HepG2 (cell line): ENCODE measurements around the gene ACAD8. TPM values are rescaled to one million over a fixed set of nuclear protein-coding genes. Genes with fewer than 3 reads are reported as not detected.
A peak's percentile ranks its signal among the peaks of the same experiment; 100 is the strongest.

Source experiments
- ATAC-seq: fragments of 200-7000 bp; cut with Tn5 transposase; 3 replicates; pipeline ENCODE4 v1.9.1; 2020; ENCODE audit warnings: mild to moderate bottlenecking, moderate library complexity
- BruUV-seq: library from RNA; stranded (reverse); fragments of 400-500 nt; replicated peaks from 2 replicates; lab custom pipeline; 2021; lab: Mats Ljungman, UMichigan
- CTCF ChIA-PET: fragments of 300-600 bp; formaldehyde crosslinking; extraction: SDS; loops from one replicate; lab custom pipeline; 2021; ENCODE audit warnings: low total read pairs, inconsistent platforms, low intra/inter-chr PET ratio; lab: Yijun Ruan, JAX
- POLR2A ChIA-PET: fragments of 350-600 bp; sonication (Branson Sonifier 250); formaldehyde crosslinking; loops from one replicate; lab custom pipeline; 2020; ENCODE audit warnings: antibody characterized with exemption, inconsistent platforms; lab: Yijun Ruan, JAX
- DNase-seq: peaks from one replicate; pipeline ENCODE4 v3.0.0-alpha.2; 2015; ENCODE audit warnings: low spot score
- FAIRE-seq: peaks from 3 replicates; lab custom pipeline; 2011; peaks lifted over from hg19 to GRCh38; lab: Jason Lieb, UNC
- H2AFZ ChIP-seq: one replicate; pipeline ENCODE4 v1.6.1; 2011; ENCODE audit warnings: low read length, inconsistent platforms
- H3K27ac ChIP-seq: fragments of 300-600 bp; 3 replicates; pipeline ENCODE4 v1.8.0; 2011; ENCODE audit warnings: mixed run types, mild to moderate bottlenecking, mixed read lengths, low read length, inconsistent platforms; ENCODE audit not compliant: insufficient read depth; ENCODE audit errors: extremely low read length
- H3K27me3 ChIP-seq, 2 experiments: fragments of 200-600 bp in 1 of 2; 2 replicates in 1 of 2; 3 replicates in 1 of 2; pipeline versions ENCODE4 v1.6.0 to v1.8.0; 2011; ENCODE audit warnings: low read length in 2 of 2, mild to moderate bottlenecking in 2 of 2, moderate library complexity in 2 of 2, inconsistent platforms in 1 of 2; ENCODE audit not compliant: insufficient read depth in 2 of 2, control insufficient read depth in 1 of 2
- H3K36me3 ChIP-seq, 2 experiments: fragments of 200-600 bp in 1 of 2; replicated peaks in 1 of 2; 2 replicates in 1 of 2; 3 replicates in 1 of 2; pipeline versions ENCODE4 v1.5.1 to v1.8.0; 2011; ENCODE audit warnings: low read length in 2 of 2, inconsistent platforms in 1 of 2; ENCODE audit not compliant: insufficient read depth in 2 of 2, control insufficient read depth in 1 of 2
- H3K4me1 ChIP-seq: 2 replicates; pipeline ENCODE4 v1.5.1; 2012; ENCODE audit warnings: low read length, inconsistent platforms; ENCODE audit not compliant: insufficient read depth
- H3K4me2 ChIP-seq: 2 replicates; pipeline ENCODE4 v1.6.0; 2011; ENCODE audit warnings: low read depth, low read length, inconsistent platforms
- H3K4me3 ChIP-seq, 3 experiments: fragments of 200-600 bp in 1 of 3; sonication (generic), shearing (Covaris generic) in 1 of 3; replicated peaks in 1 of 3; 2 replicates each; pipeline ENCODE4 v1.5.1; 2011 to 2016; ENCODE audit warnings: low read length in 3 of 3, inconsistent platforms in 2 of 3, low read depth in 2 of 3, mild to moderate bottlenecking in 2 of 3, control low read depth in 1 of 3, mixed read lengths in 1 of 3; ENCODE audit not compliant: insufficient read depth in 1 of 3
- H3K79me2 ChIP-seq: one replicate; pipeline ENCODE4 v1.6.1; 2011; ENCODE audit warnings: low read length, inconsistent platforms; ENCODE audit not compliant: insufficient read depth
- H3K9ac ChIP-seq: 2 replicates; pipeline ENCODE4 v1.6.0; 2011; ENCODE audit warnings: mild to moderate bottlenecking, low read depth, low read length, inconsistent platforms; ENCODE audit not compliant: insufficient read depth
- H3K9me3 ChIP-seq: 2 replicates; pipeline ENCODE4 v1.5.1; 2012; ENCODE audit warnings: mild to moderate bottlenecking, low read length
- H4K20me1 ChIP-seq: 2 replicates; pipeline ENCODE4 v1.6.0; 2011; ENCODE audit warnings: inconsistent platforms, mild to moderate bottlenecking, low read length, moderate library complexity; ENCODE audit not compliant: insufficient read depth
- ATRX ChIP-seq: sonication (generic); formaldehyde crosslinking; IDR thresholded peaks from 2 replicates; pipeline ENCODE4 v1.4.0; 2020; ENCODE audit warnings: missing genetic modification reagents, borderline replicate concordance
- EZH2 ChIP-seq: conservative IDR thresholded peaks from 2 replicates; pipeline ENCODE4 v1.6.1; 2012; ENCODE audit warnings: mild to moderate bottlenecking, low read depth, low read length, moderate library complexity
- HNRNPUL1 ChIP-seq: fragments of 200-400 bp; formaldehyde crosslinking; IDR thresholded peaks from 2 replicates; pipeline ENCODE4 v1.6.1; 2017; ENCODE audit warnings: low read depth, mild to moderate bottlenecking, low read length, moderate library complexity
- ISL2 ChIP-seq: sonication (generic); formaldehyde crosslinking; IDR thresholded peaks from 2 replicates; pipeline ENCODE4 v1.5.0; 2020; ENCODE audit warnings: missing genetic modification reagents
- JUNB ChIP-seq: sonication (generic); formaldehyde crosslinking; IDR thresholded peaks from 2 replicates; pipeline ENCODE4 v1.8.0; 2022; ENCODE audit warnings: missing genetic modification reagents, mild to moderate bottlenecking, borderline replicate concordance
- ZBTB40 ChIP-seq, 2 experiments: fragments of 450-650 bp in 1 of 2; sonication (generic) in 1 of 2; formaldehyde crosslinking in 1 of 2; IDR thresholded peaks; 2 replicates each; pipeline versions ENCODE4 v1.6.1 to v1.8.0; 2016 to 2022; ENCODE audit warnings: antibody characterized with exemption in 1 of 2, mild to moderate bottlenecking in 1 of 2, missing genetic modification reagents in 1 of 2
- ZMYM2 ChIP-seq: sonication (generic); formaldehyde crosslinking; IDR thresholded peaks from 2 replicates; pipeline ENCODE4 v1.8.0; 2022; ENCODE audit warnings: mild to moderate bottlenecking, missing genetic modification reagents
- ZNF460 ChIP-seq: sonication (generic); formaldehyde crosslinking; IDR thresholded peaks from 2 replicates; pipeline ENCODE4 v1.5.1; 2020; ENCODE audit warnings: missing genetic modification reagents, mild to moderate bottlenecking, borderline replicate concordance
- ZNF510 ChIP-seq: sonication (generic); formaldehyde crosslinking; IDR thresholded peaks from 2 replicates; pipeline ENCODE4 v1.4.0; 2020; ENCODE audit warnings: low read depth, mild to moderate bottlenecking, missing genetic modification reagents
- WGBS: methylation state at CpG from one replicate; pipeline ENCODE4 v1.1.6; 2017; ENCODE audit warnings: low lambda C conversion rate; 5-methylcytosine and 5-hydroxymethylcytosine counted together
- in situ Hi-C: cut with HindIII; loops from 2 replicates; pipeline ENCODE4 v1.10.0; 2017; ENCODE audit warnings: low pct_unique_long_range_greater_than_20kb; ENCODE audit not compliant: extremely low pct_ligation_motif_present
- intact Hi-C: fragments of 100-400 bp; cut with micrococcal nuclease; formaldehyde crosslinking; loops from one replicate; pipeline ENCODE4 v1.10.0; 2022; ENCODE audit not compliant: unreplicated experiment
- polyA plus RNA-seq, 8 experiments: library from polyadenylated mRNA; depleted of rRNA in 3 of 8; stranded (reverse) in 7 of 8; unstranded in 1 of 8; fragments of >200 nt; fragmentation: Illumina TruSeq in 4 of 8; extraction: Trizol in 4 of 8; gene quantifications; 2 replicates each; pipeline versions ENCODE4 v1.2.1 to v1.2.3, GENCODE V29; 2011 to 2016; ENCODE audit warnings: low read depth in 4 of 8, missing spikeins in 1 of 8, mixed read lengths in 1 of 8; ENCODE audit not compliant: insufficient read depth in 1 of 8
- total RNA-seq, 5 experiments: library from RNA; depleted of rRNA; stranded (reverse); fragments of >200 nt; fragmentation: Illumina TruSeq; extraction: Trizol; gene quantifications; 2 replicates each; pipeline ENCODE4 v1.2.3, GENCODE V29; 2016; ENCODE audit warnings: low read depth in 1 of 5
- TF ChIP-seq, protein P1 (sequence below): sonication (generic); formaldehyde crosslinking; IDR thresholded peaks from 2 replicates; pipeline ENCODE4 v1.5.1; 2020; ENCODE audit warnings: mild to moderate bottlenecking, missing genetic modification reagents, borderline replicate concordance
- TF ChIP-seq, protein P2 (sequence below): sonication (generic); formaldehyde crosslinking; IDR thresholded peaks from 2 replicates; pipeline ENCODE4 v1.4.0; 2020; ENCODE audit warnings: mild to moderate bottlenecking, missing genetic modification reagents

Gene ACAD8
- total and polyA plus RNA-seq, 2 of the 13 experiments (the other 11 are each of a cell fraction or from before 2014, with no cell fraction given), result 13.5 to 20.3 TPM

DNA sequence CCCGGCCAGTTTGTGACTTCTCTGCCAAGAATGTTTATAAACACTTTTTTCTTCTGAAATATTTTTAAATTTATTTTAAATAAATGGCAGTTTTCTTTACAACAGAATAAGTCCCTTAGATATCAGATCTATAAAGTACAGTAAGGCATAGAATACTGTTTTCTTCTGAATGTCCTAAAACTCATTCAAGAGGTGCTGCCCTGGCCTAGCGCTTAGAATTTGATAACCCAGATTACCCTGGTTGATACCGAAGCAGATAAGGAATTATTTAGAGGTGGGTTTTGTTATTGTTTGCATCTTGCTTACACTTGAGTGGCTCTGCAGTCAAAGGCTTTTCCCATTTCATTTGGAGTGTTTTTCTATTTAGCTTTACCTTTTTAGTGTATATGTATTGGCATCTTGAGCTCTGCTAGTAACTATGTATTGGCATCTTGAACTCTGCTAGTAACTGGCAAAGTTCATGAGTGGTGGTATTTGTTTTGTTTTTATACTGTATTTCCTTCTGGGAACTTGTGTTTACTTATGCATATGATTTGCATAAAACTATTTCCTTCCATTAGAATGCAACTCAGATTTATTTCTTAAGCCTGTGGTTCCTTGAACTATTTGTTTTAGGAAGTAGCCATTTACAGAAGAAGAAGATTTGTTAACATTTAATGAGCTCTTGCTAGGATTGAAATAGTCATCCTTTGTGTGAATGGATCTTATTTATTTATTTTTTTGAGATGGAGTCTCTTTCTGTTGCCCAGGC, 1.2 kb downstream of the ACAD8 start:
- H3K9me3 ChIP-seq, result no peaks in the 10 kb centered on the region
- in situ Hi-C loops (no loop called here), intact Hi-C loops (no loop called here)
- TSS peak; percentile 51 for BruUV-seq
- no peak overlapping the region for H2AFZ ChIP-seq
- peak overlapping the region; percentile 77 for H3K4me2 ChIP-seq
- H3K4me1 ChIP-seq, result peaks cover 24% of the 10 kb centered on the region
- no peak overlapping the region for H3K27ac ChIP-seq
- 27% methylated on average over 3 of the region's 3 CpGs for WGBS
- no peak for FAIRE-seq
- H3K36me3 ChIP-seq, result peaks cover 6 to 34% of the 10 kb centered on the region in 2 experiments; a peak in 3 of 5 replicates
- ChIA-PET POLR2A (interaction anchor here (1.8 kb wide), 1 partner anchor 30 kb away, joined by 12 read pairs; the partner anchor contains the start of genes NCAPD3 and VPS26B), CTCF (no interaction called here)
- no peak overlapping the region for H3K9ac ChIP-seq
- H3K4me3 ChIP-seq, result peak overlapping the region; percentile 75 to 98 (median 86); a peak in 5 of 6 replicates
- H4K20me1 ChIP-seq, result no peaks in the 10 kb centered on the region
- H3K79me2 ChIP-seq, result peaks cover 21% of the 10 kb centered on the region
- H3K27me3 ChIP-seq, result no peaks in the 10 kb centered on the region
- DNase-seq, result no peak
- no peak for ATAC-seq
- no peak for TF ChIP-seq EZH2
- TF ChIP-seq ATRX (CRISPR knock-in tag), result no peak
- TF ChIP-seq ZBTB40 (IDR thresholded peaks at IDR 0.05), result no peak
- TF ChIP-seq ZBTB40 (CRISPR knock-in tag; IDR thresholded peaks at IDR 0.05), result no peak
- TF ChIP-seq, protein P1, sequence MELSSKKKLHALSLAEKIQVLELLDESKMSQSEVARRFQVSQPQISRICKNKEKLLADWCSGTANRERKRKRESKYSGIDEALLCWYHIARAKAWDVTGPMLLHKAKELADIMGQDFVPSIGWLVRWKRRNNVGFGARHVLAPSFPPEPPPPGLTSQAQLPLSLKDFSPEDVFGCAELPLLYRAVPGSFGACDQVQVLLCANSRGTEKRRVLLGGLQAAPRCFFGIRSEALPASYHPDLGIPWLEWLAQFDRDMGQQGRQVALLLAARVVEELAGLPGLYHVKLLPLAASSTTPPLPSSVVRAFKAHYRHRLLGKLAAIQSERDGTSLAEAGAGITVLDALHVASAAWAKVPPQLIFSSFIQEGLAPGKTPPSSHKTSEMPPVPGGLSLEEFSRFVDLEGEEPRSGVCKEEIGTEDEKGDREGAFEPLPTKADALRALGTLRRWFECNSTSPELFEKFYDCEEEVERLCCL (CRISPR knock-in tag), result no peak
- no peak for TF ChIP-seq ZNF510
- TF ChIP-seq, protein P2, sequence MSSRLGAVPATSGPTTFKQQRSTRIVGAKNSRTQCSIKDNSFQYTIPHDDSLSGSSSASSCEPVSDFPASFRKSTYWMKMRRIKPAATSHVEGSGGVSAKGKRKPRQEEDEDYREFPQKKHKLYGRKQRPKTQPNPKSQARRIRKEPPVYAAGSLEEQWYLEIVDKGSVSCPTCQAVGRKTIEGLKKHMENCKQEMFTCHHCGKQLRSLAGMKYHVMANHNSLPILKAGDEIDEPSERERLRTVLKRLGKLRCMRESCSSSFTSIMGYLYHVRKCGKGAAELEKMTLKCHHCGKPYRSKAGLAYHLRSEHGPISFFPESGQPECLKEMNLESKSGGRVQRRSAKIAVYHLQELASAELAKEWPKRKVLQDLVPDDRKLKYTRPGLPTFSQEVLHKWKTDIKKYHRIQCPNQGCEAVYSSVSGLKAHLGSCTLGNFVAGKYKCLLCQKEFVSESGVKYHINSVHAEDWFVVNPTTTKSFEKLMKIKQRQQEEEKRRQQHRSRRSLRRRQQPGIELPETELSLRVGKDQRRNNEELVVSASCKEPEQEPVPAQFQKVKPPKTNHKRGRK (CRISPR knock-in tag), result no peak
- no peak for TF ChIP-seq HNRNPUL1
- TF ChIP-seq ISL2 (CRISPR knock-in tag), result no peak
- TF ChIP-seq ZNF460 (CRISPR knock-in tag), result no peak
- no peak for TF ChIP-seq ZMYM2 (CRISPR knock-in tag)
- TF ChIP-seq JUNB (CRISPR knock-in tag), result no peak
